ENCODE measurements around the gene TTC31.

DNA sequence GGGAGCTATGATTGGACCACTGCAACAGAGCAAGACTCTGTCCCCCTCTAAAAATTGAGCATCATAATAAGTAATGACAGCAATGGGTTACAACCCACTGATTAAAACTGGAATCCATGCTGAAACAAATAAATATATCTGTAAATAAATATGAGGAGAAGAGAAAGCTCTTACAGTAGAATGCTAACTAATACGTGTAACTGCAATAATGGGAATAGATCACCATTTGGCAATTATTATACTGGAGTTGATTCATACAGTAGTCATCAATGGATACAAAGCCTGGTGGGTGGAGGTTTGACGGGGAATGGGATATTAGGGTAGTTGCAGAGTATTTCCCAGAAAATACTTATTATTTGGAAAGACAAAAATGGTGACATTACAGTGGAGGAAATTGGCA, 34.1 kb upstream of the TTC31 start:
- TF ChIP-seq CTCF (conservative IDR thresholded peaks at IDR 0.05; ENCODE audit: low read depth, low read length): no peak
- no peak for TF ChIP-seq EZH2 (IDR thresholded peaks at IDR 0.05; ENCODE audit: borderline replicate concordance, low read depth, low read length, poor library complexity, severe bottlenecking)
